Left lung (tissue), 10 donors: Measurements from ENCODE around the gene GIT2. TPM values are rescaled to one million over a fixed set of nuclear protein-coding genes. Genes with fewer than 3 reads are reported as not detected.
A peak's percentile ranks its signal among the peaks of the same experiment; 100 is the strongest.

ENCODE experiments used
- ATAC-seq: fragments of 200-7000 bp; cut with Tn5 transposase; one replicate; pipeline ENCODE4 v1.9.1; 2020; ENCODE audit warnings: moderate library complexity
- DNase-seq, 4 donors: peaks; one replicate each; pipeline ENCODE4 v3.0.0-alpha.2; 2013 to 2020
- H3K27ac ChIP-seq, 2 donors: fragments of 200-600 bp; sonication (generic) in 1 of 2; one replicate each; pipeline versions ENCODE4 v1.5.0 to v1.8.0; 2020 to 2021
- H3K27me3 ChIP-seq, 2 donors: fragments of 200-600 bp; sonication (generic) in 1 of 2; one replicate each; pipeline versions ENCODE4 v1.5.0 to v1.8.0; 2020 to 2021
- H3K36me3 ChIP-seq, 2 donors: fragments of 200-600 bp; sonication (generic) in 1 of 2; one replicate each; pipeline versions ENCODE4 v1.5.0 to v1.8.0; 2020 to 2021
- H3K4me1 ChIP-seq, 2 donors: fragments of 200-600 bp; one replicate each; pipeline ENCODE4 v1.8.0; 2021
- H3K4me3 ChIP-seq, 2 donors: fragments of 200-600 bp; sonication (generic) in 1 of 2; one replicate each; pipeline versions ENCODE4 v1.5.0 to v1.8.0; 2020 to 2021; ENCODE audit warnings: mild to moderate bottlenecking in 1 of 2
- H3K9me3 ChIP-seq, 2 donors: fragments of 200-600 bp; sonication (generic) in 1 of 2; one replicate each; pipeline versions ENCODE4 v1.5.0 to v1.8.0; 2020 to 2021
- CTCF ChIP-seq, 2 donors: fragments of 200-600 bp; sonication (generic) in 1 of 2; IDR thresholded peaks; one replicate each; pipeline versions ENCODE4 v1.5.0 to v1.8.0; 2021; ENCODE audit warnings: antibody characterized with exemption in 2 of 2
- intact Hi-C, 2 donors: fragments of 100-400 bp; cut with DNase I; formaldehyde crosslinking; loops; one replicate each; pipeline versions ENCODE4 v1.11.2 to v1.14.2; 2022
- polyA plus RNA-seq, 6 donors: library from polyadenylated mRNA; unstranded; fragments of 120-200 nt; gene quantifications; one replicate each; pipeline ENCODE4 v1.2.1, GENCODE V29; 2013; ENCODE audit not compliant: insufficient read length in 6 of 6
- total RNA-seq, 2 donors: library from RNA; stranded (reverse); fragmentation: NEBNext Ultra II Directional; extraction: Animal tissue kit (Norgen Biotek cat#: 25700); gene quantifications; one replicate each; pipeline ENCODE4 v1.2.1, GENCODE V29; 2021
- donor health status: DM: no; HTN: yes; CAD: no.
- donor health status: DM: no; HTN: no; CAD: no.

GIT2 gene
- total and polyA plus RNA-seq, 8 donors = 42.7 to 72.7 (median 56.2) TPM

- TF ChIP-seq CTCF (IDR thresholded peaks at IDR 0.05) = no peak
- ATAC-seq (peak; percentile 3), DNase-seq (no peak)
- peaks cover 0 to 67% of the 10 kb centered on the region in 2 donors for H3K36me3 ChIP-seq
- H3K9me3 ChIP-seq = no peaks in the 10 kb centered on the region
- H3K4me3 ChIP-seq = no peak overlapping the region
- peak overlapping the region; percentile 77 to 82 for H3K27ac ChIP-seq
- peaks cover 20 to 44% of the 10 kb centered on the region in 2 donors for H3K4me1 ChIP-seq
- H3K27me3 ChIP-seq = no peaks in the 10 kb centered on the region
- intact Hi-C loops = no loop called here
Measured at GRCh38 chr12:110038741-110039084, 42.5 kb upstream of the GIT2 start.

GRCh38 chr12:110037315-110037714 lies 41.1 kb upstream of the GIT2 start:
- no peak for ATAC-seq
- peak overlapping the region in 1 of 2 donors; percentile 82 for H3K27ac ChIP-seq
- H3K27me3 ChIP-seq = no peaks in the 10 kb centered on the region
- H3K9me3 ChIP-seq = no peaks in the 10 kb centered on the region
- H3K36me3 ChIP-seq = peaks cover 0 to 77% of the 10 kb centered on the region in 2 donors
- no peak for DNase-seq
- H3K4me3 ChIP-seq = no peak overlapping the region
- intact Hi-C loops = no loop called here
- H3K4me1 ChIP-seq = peaks cover 7 to 30% of the 10 kb centered on the region in 2 donors
- TF ChIP-seq CTCF (IDR thresholded peaks at IDR 0.05) = no peak

GRCh38 chr12:110035534-110036104 lies 39.5 kb upstream of the GIT2 start:
- H3K27ac ChIP-seq = no peak overlapping the region
- intact Hi-C loops = no loop called here
- H3K36me3 ChIP-seq = peaks cover 0 to 83% of the 10 kb centered on the region in 2 donors
- peaks cover 4 to 25% of the 10 kb centered on the region in 2 donors for H3K4me1 ChIP-seq
- H3K27me3 ChIP-seq = no peaks in the 10 kb centered on the region
- H3K9me3 ChIP-seq = no peaks in the 10 kb centered on the region
- no peak overlapping the region for H3K4me3 ChIP-seq
- no peak for TF ChIP-seq CTCF (IDR thresholded peaks at IDR 0.05)
- ATAC-seq (no peak), DNase-seq (no peak)

- no peak overlapping the region for H3K27ac ChIP-seq
- H3K36me3 ChIP-seq = peaks cover 0 to 96% of the 10 kb centered on the region in 2 donors
- no peak overlapping the region for H3K4me3 ChIP-seq
- DNase-seq (no peak), ATAC-seq (no peak)
- TF ChIP-seq CTCF (IDR thresholded peaks at IDR 0.05) = no peak
- intact Hi-C loops = no loop called here
- H3K9me3 ChIP-seq = no peaks in the 10 kb centered on the region
- peaks cover 0 to 7% of the 10 kb centered on the region in 2 donors for H3K4me1 ChIP-seq
- H3K27me3 ChIP-seq = no peaks in the 10 kb centered on the region
Measured at GRCh38 chr12:110033888-110034287, 37.7 kb upstream of the GIT2 start.

GRCh38 chr12:110029290-110029815 lies 33.2 kb upstream of the GIT2 start:
- no peak for ATAC-seq

More at GRCh38 chr12:110029290-110029815, 33.2 kb upstream of the GIT2 start:
- Histone ChIP-seq H3K27ac (no peak overlapping the region), H3K27me3 (no peaks in the 10 kb centered on the region), H3K36me3 (peaks cover 0 to 99% of the 10 kb centered on the region in 2 donors), H3K4me3 (no peak overlapping the region), H3K9me3 (no peaks in the 10 kb centered on the region), H3K4me1 (peaks cover 1 to 16% of the 10 kb centered on the region in 2 donors)
- no peak for DNase-seq
- intact Hi-C loops = no loop called here
- no peak for TF ChIP-seq CTCF (IDR thresholded peaks at IDR 0.05)
